GM12878 (cell line): ENCODE results near the gene STARD10. TPM values are rescaled to one million over a fixed set of nuclear protein-coding genes. Genes with fewer than 3 reads are reported as not detected.

Experiments used
- ATAC-seq: fragments of 200-7000 bp; cut with Tn5 transposase; 3 replicates; pipeline ENCODE4 v1.9.1; 2020; ENCODE audit warnings: mild to moderate bottlenecking, moderate library complexity
- BruUV-seq: library from RNA; stranded (reverse); fragments of 400-500 nt; replicated peaks from 2 replicates; lab custom pipeline; 2021; lab: Mats Ljungman, UMichigan
- CTCF ChIA-PET: fragments of 300-600 bp; sonication (Branson Sonifier 250); formaldehyde crosslinking; extraction: SDS; loops from one replicate; lab custom pipeline; 2021; ENCODE audit warnings: inconsistent platforms; lab: Yijun Ruan, JAX
- POLR2A ChIA-PET: fragments of 350-600 bp; formaldehyde crosslinking; extraction: SDS; loops from one replicate; lab custom pipeline; 2021; ENCODE audit warnings: inconsistent platforms; lab: Charles Lee
- RAD21 ChIA-PET: fragments of 300-600 bp; sonication (Branson Sonifier 250); formaldehyde crosslinking; loops from one replicate; lab custom pipeline; 2023; ENCODE audit warnings: antibody characterized with exemption; ENCODE audit not compliant: unreplicated experiment; lab: Charles Lee
- SMC1A ChIA-PET: fragments of 300-600 bp; sonication (Branson Sonifier 250); formaldehyde crosslinking; loops from one replicate; lab custom pipeline; 2023; ENCODE audit not compliant: unreplicated experiment, uncharacterized antibody; lab: Charles Lee
- DNase-seq: peaks from one replicate; pipeline ENCODE4 v3.0.0-alpha.2; 2011; ENCODE audit warnings: low read depth, low spot score
- FAIRE-seq: peaks from 3 replicates; lab custom pipeline; 2011; peaks lifted over from hg19 to GRCh38; lab: Jason Lieb, UNC
- H2AFZ ChIP-seq: 2 replicates; pipeline ENCODE4 v1.6.0; 2011; ENCODE audit warnings: low read depth, low read length, control low read depth; ENCODE audit not compliant: control insufficient read depth
- H3K27ac ChIP-seq: 2 replicates; pipeline ENCODE4 v1.5.1; 2011; ENCODE audit warnings: control low read depth; ENCODE audit not compliant: control insufficient read depth, insufficient read depth
- H3K27me3 ChIP-seq, 2 experiments: replicated peaks in 1 of 2; 2 replicates each; pipeline versions ENCODE4 v1.6.0 to v1.6.1; 2011; ENCODE audit warnings: low read length in 1 of 2; ENCODE audit not compliant: control insufficient read depth in 2 of 2, insufficient read depth in 2 of 2
- H3K36me3 ChIP-seq, 2 experiments: 2 replicates each; pipeline ENCODE4 v1.5.1; 2011; ENCODE audit warnings: low read length in 1 of 2; ENCODE audit not compliant: control insufficient read depth in 2 of 2, insufficient read depth in 2 of 2
- H3K4me1 ChIP-seq: 2 replicates; pipeline ENCODE4 v1.6.1; 2011; ENCODE audit warnings: mild to moderate bottlenecking, low read length, moderate library complexity, mixed read lengths; ENCODE audit not compliant: control insufficient read depth, insufficient read depth
- H3K4me2 ChIP-seq: 2 replicates; pipeline ENCODE4 v1.6.0; 2011; ENCODE audit warnings: control low read depth; ENCODE audit not compliant: control insufficient read depth, insufficient read depth
- H3K4me3 ChIP-seq: fragments of 200-600 bp; sonication (generic); 2 replicates; pipeline ENCODE4 v1.5.1; 2016
- H3K79me2 ChIP-seq: 2 replicates; pipeline ENCODE4 v1.6.0; 2011; ENCODE audit warnings: low read length; ENCODE audit not compliant: control insufficient read depth, insufficient read depth
- H3K9ac ChIP-seq: 2 replicates; pipeline ENCODE4 v1.8.0; 2011; ENCODE audit warnings: low read length, control low read depth, mixed read lengths; ENCODE audit not compliant: control insufficient read depth, insufficient read depth
- H3K9me3 ChIP-seq: replicated peaks from 3 replicates; pipeline ENCODE4 v1.5.1; 2011; ENCODE audit warnings: mild to moderate bottlenecking, low read length; ENCODE audit not compliant: control insufficient read depth, insufficient read depth
- H4K20me1 ChIP-seq: 2 replicates; pipeline ENCODE4 v1.6.0; 2011; ENCODE audit not compliant: control insufficient read depth, insufficient read depth
- CEBPZ ChIP-seq: fragments of 150-350 bp; IDR thresholded peaks from 2 replicates; pipeline ENCODE4 v1.6.1; 2016; ENCODE audit warnings: low read depth, low read length
- CREB1 ChIP-seq: IDR thresholded peaks from 2 replicates; pipeline ENCODE4 v1.6.1; 2012; ENCODE audit warnings: low read depth, mild to moderate bottlenecking, inconsistent platforms
- HDGF ChIP-seq: fragments of 450-650 bp; IDR thresholded peaks from 2 replicates; pipeline ENCODE4 v1.6.1; 2016; ENCODE audit warnings: antibody characterized with exemption
- IKZF2 ChIP-seq, 2 experiments: fragments of 450-650 bp; IDR thresholded peaks; 2 replicates each; pipeline ENCODE4 v1.6.1; 2017; ENCODE audit warnings: mild to moderate bottlenecking in 2 of 2, moderate library complexity in 2 of 2
- IRF3 ChIP-seq: fragments of 450-650 bp; IDR thresholded peaks from 2 replicates; pipeline ENCODE4 v1.6.1; 2014; ENCODE audit warnings: mild to moderate bottlenecking
- NFYB ChIP-seq: IDR thresholded peaks from 2 replicates; pipeline ENCODE4 v1.6.1; 2011; ENCODE audit warnings: low read depth, mild to moderate bottlenecking, low read length, improper control_type of control experiment, moderate library complexity; ENCODE audit not compliant: insufficient read depth
- PBX3 ChIP-seq: IDR thresholded peaks from 2 replicates; pipeline ENCODE4 v1.6.1; 2011; ENCODE audit warnings: mild to moderate bottlenecking, low read depth, low read length, moderate library complexity; ENCODE audit not compliant: insufficient replicate concordance
- PKNOX1 ChIP-seq: fragments of 450-650 bp; IDR thresholded peaks from 2 replicates; pipeline ENCODE4 v1.6.1; 2016; ENCODE audit warnings: mild to moderate bottlenecking
- POLR2AphosphoS2 ChIP-seq: IDR thresholded peaks from 2 replicates; pipeline ENCODE4 v1.6.1; 2011; ENCODE audit warnings: low read depth, mild to moderate bottlenecking, low read length, improper control_type of control experiment, moderate library complexity
- POLR2AphosphoS5 ChIP-seq: IDR thresholded peaks from 2 replicates; pipeline ENCODE4 v1.6.1; 2011; ENCODE audit warnings: mild to moderate bottlenecking, low read length, inconsistent platforms
- RAD21 ChIP-seq: IDR thresholded peaks from 2 replicates; pipeline ENCODE4 v1.6.1; 2011; ENCODE audit warnings: mild to moderate bottlenecking, low read depth, low read length, moderate library complexity; ENCODE audit not compliant: insufficient read depth
- SPI1 ChIP-seq: IDR thresholded peaks from 2 replicates; pipeline ENCODE4 v1.6.1; 2011; ENCODE audit warnings: low read depth, mild to moderate bottlenecking, low read length, moderate library complexity, borderline replicate concordance; ENCODE audit not compliant: insufficient read depth
- SREBF2 ChIP-seq: IDR thresholded peaks from 2 replicates; pipeline ENCODE4 v1.6.1; 2012; ENCODE audit warnings: mild to moderate bottlenecking, low read length
- TBL1XR1 ChIP-seq: IDR thresholded peaks from 2 replicates; pipeline ENCODE4 v1.6.1; 2012; ENCODE audit warnings: low read depth, low read length, improper control_type of control experiment
- YY1 ChIP-seq: IDR thresholded peaks from 2 replicates; pipeline ENCODE4 v1.6.1; 2011; ENCODE audit warnings: low read depth, mild to moderate bottlenecking, low read length
- ZNF274 ChIP-seq: IDR thresholded peaks from one replicate; pipeline ENCODE4 v1.8.0; 2011; ENCODE audit not compliant: insufficient read length, insufficient read depth
- WGBS: methylation state at CpG from one replicate; pipeline ENCODE4 v1.1.6; 2016; ENCODE audit warnings: low lambda C conversion rate; ENCODE audit not compliant: insufficient replicate concordance, insufficient coverage; ENCODE audit errors: missing lambda C conversion rate; 5-methylcytosine and 5-hydroxymethylcytosine counted together
- in situ Hi-C: fragments of 300-500 bp; cut with MboI; formaldehyde crosslinking; loops from 9 replicates; pipeline ENCODE4 v1.14.3; 2018; ENCODE audit warnings: mixed read lengths
- intact Hi-C: fragments of 100-400 bp; cut with micrococcal nuclease; formaldehyde crosslinking; loops from one replicate; pipeline ENCODE4 v1.14.2; 2022; ENCODE audit not compliant: unreplicated experiment
- polyA plus RNA-seq, 11 experiments: library from polyadenylated mRNA; depleted of rRNA in 4 of 11; unstranded in 6 of 11; stranded (reverse) in 5 of 11; fragments of >200 nt; fragmentation: Nextera tagmentation in 4 of 11; fragmentation: Illumina TruSeq in 1 of 11; extraction: Ambion mirVana in 4 of 11; extraction: Trizol in 1 of 11; gene quantifications; 1 replicate in 1 of 11; 2 replicates in 10 of 11; pipeline versions ENCODE4 v1.2.1 to v1.2.3, GENCODE V29; 2011 to 2016; ENCODE audit warnings: inconsistent platforms in 2 of 11, missing spikeins in 2 of 11, low read depth in 1 of 11
- total RNA-seq, 4 experiments: library from RNA; depleted of rRNA in 3 of 4; stranded (reverse); fragments of >200 nt in 3 of 4; fragmentation: Illumina TruSeq in 1 of 4; extraction: Trizol in 1 of 4; gene quantifications; 2 replicates each; pipeline versions ENCODE4 v1.2.1 to v1.2.3, GENCODE V29; 2013 to 2021

Gene STARD10
- total and polyA plus RNA-seq, 10 of the 15 experiments (the other 5 are each of a cell fraction or from before 2014, with no cell fraction given): 0.15 to 43.2 (median 23.1) TPM

- 0% methylated on average over 10 of the region's 10 CpGs for WGBS
- RAD21 ChIA-PET: interaction anchor here (0.6 to 13.9 kb wide), 11 partner anchors 12 to 499 kb away, joined by 3 to 256 read pairs (median 5); partner anchors contain the start of gene STARD10
- SMC1A ChIA-PET: interaction anchor here (1.0 to 12.0 kb wide), 5 partner anchors 15 to 455 kb away, joined by 3 to 185 read pairs (median 7); partner anchors contain the start of gene STARD10
- peak overlapping the region; percentile 92 for H3K27ac ChIP-seq
- peaks cover 79% of the 10 kb centered on the region for H3K79me2 ChIP-seq
- ATAC-seq: peak; percentile 93
- CTCF ChIA-PET: interaction anchor here (1.0 to 18.4 kb wide), 8 partner anchors 12 to 455 kb away, joined by 3 to 469 read pairs (median 7); partner anchors contain the start of genes ATG16L2 and STARD10
- peaks cover 49% of the 10 kb centered on the region for H3K4me1 ChIP-seq
- peak; percentile 97 for FAIRE-seq
- peak overlapping the region; percentile 85 for H3K4me3 ChIP-seq
- H3K36me3 ChIP-seq: peaks cover 18 to 37% of the 10 kb centered on the region in 2 experiments
- H2AFZ ChIP-seq: peak overlapping the region; percentile 98
- peak overlapping the region; percentile 92 for H3K4me2 ChIP-seq
- POLR2A ChIA-PET: interaction anchor here (0.6 to 3.2 kb wide), 7 partner anchors 14 to 93 kb away, joined by 3 to 7 read pairs (median 5); no protein-coding TSS in a partner anchor
- H3K9ac ChIP-seq: peak overlapping the region; percentile 83
- H4K20me1 ChIP-seq: peaks cover 6% of the 10 kb centered on the region; the same call in 1 of the 2 replicates
- DNase-seq: no peak
- intact Hi-C loops (no loop called here), in situ Hi-C loops (loop anchor here (10.0 kb wide), 2 partner anchors 73 to 453 kb away; partner anchors contain the start of gene STARD10)
- BruUV-seq: no TSS peak
- no peaks in the 10 kb centered on the region for H3K27me3 ChIP-seq
- no peaks in the 10 kb centered on the region for H3K9me3 ChIP-seq
- TF ChIP-seq NFYB: peak; percentile 93
- peak; percentile 90 for TF ChIP-seq PKNOX1
- TF ChIP-seq ZNF274: no peak
- no peak for TF ChIP-seq CEBPZ
- TF ChIP-seq PBX3: peak; percentile 73
- peak; percentile 98 for TF ChIP-seq CREB1
- TF ChIP-seq IRF3: peak; percentile 8; the same call in 1 of the 2 replicates
- TF ChIP-seq SREBF2: no peak
- TF ChIP-seq POLR2AphosphoS5: peak; percentile 77
- TF ChIP-seq TBL1XR1: no peak
- no peak for TF ChIP-seq YY1
- TF ChIP-seq RAD21: no peak
- TF ChIP-seq POLR2AphosphoS2: 0 out of 2 replicates have a peak, but pooled peaks have one; percentile 81
- peak; percentile 82 for TF ChIP-seq HDGF
- TF ChIP-seq SPI1: peak; percentile 86
- TF ChIP-seq IKZF2 (IDR thresholded peaks at IDR 0.05): peak in 1 of 2 experiments; percentile 32; a peak in 1 of 4 replicates
These were observed 71.6 kb downstream of the STARD10 start for GRCh38 chr11:72722050-72722748.
